HEK293T (cell line): ENCODE results near the gene ZNF385B.

Experiments
- CTCF ChIA-PET: fragments of 350-600 bp; formaldehyde crosslinking; extraction: SDS; loops from one replicate; lab custom pipeline; 2021; ENCODE audit warnings: antibody characterized with exemption, inconsistent platforms; lab: Yijun Ruan, JAX
- POLR2A ChIA-PET: fragments of 350-600 bp; formaldehyde crosslinking; extraction: SDS; loops from one replicate; lab custom pipeline; 2020; ENCODE audit warnings: antibody characterized with exemption, inconsistent platforms; lab: Yijun Ruan, JAX
- DNase-seq: peaks from one replicate; pipeline ENCODE4 v3.0.0; 2012; ENCODE audit warnings: mixed read lengths; ENCODE audit errors: extremely low spot score
- ARNT ChIP-seq: fragments of 450-650 bp; IDR thresholded peaks from 2 replicates; pipeline ENCODE4 v1.6.1; 2017; ENCODE audit warnings: mild to moderate bottlenecking
- BHLHE40 ChIP-seq: fragments of 450-650 bp; IDR thresholded peaks from 2 replicates; pipeline ENCODE4 v1.6.1; 2016; ENCODE audit warnings: mild to moderate bottlenecking, moderate library complexity, borderline replicate concordance
- CTBP1 ChIP-seq: fragments of 450-650 bp; IDR thresholded peaks from 2 replicates; pipeline ENCODE4 v1.6.1; 2016; ENCODE audit warnings: borderline replicate concordance
- ELF4 ChIP-seq: fragments of 450-650 bp; IDR thresholded peaks from 2 replicates; pipeline ENCODE4 v1.6.1; 2017; ENCODE audit warnings: antibody characterized with exemption
- FOXA1 ChIP-seq: fragments of 450-650 bp; IDR thresholded peaks from 2 replicates; pipeline ENCODE4 v1.6.1; 2016; ENCODE audit warnings: mild to moderate bottlenecking
- FOXK2 ChIP-seq: fragments of 450-650 bp; IDR thresholded peaks from 2 replicates; pipeline ENCODE4 v1.6.1; 2016; ENCODE audit warnings: mild to moderate bottlenecking
- FOXM1 ChIP-seq: fragments of 450-650 bp; IDR thresholded peaks from 2 replicates; pipeline ENCODE4 v1.6.1; 2017; ENCODE audit warnings: mild to moderate bottlenecking, borderline replicate concordance
- HDGF ChIP-seq: fragments of 450-650 bp; IDR thresholded peaks from 2 replicates; pipeline ENCODE4 v1.6.1; 2017; ENCODE audit warnings: antibody characterized with exemption, borderline replicate concordance
- L3MBTL2 ChIP-seq: fragments of 450-650 bp; conservative IDR thresholded peaks from 2 replicates; pipeline ENCODE4 v1.6.1; 2016; ENCODE audit warnings: mild to moderate bottlenecking
- LEF1 ChIP-seq: fragments of 450-650 bp; IDR thresholded peaks from 2 replicates; pipeline ENCODE4 v1.6.1; 2017; ENCODE audit warnings: mild to moderate bottlenecking, borderline replicate concordance
- NFRKB ChIP-seq: fragments of 450-650 bp; IDR thresholded peaks from 2 replicates; pipeline ENCODE4 v1.6.1; 2016; ENCODE audit warnings: mild to moderate bottlenecking, moderate library complexity
- SP1 ChIP-seq: fragments of 450-650 bp; IDR thresholded peaks from 2 replicates; pipeline ENCODE4 v1.6.1; 2017
- SUZ12 ChIP-seq: fragments of 450-650 bp; IDR thresholded peaks from 2 replicates; pipeline ENCODE4 v1.6.1; 2016; ENCODE audit warnings: mild to moderate bottlenecking
- TARDBP ChIP-seq: fragments of 450-650 bp; IDR thresholded peaks from 2 replicates; pipeline ENCODE4 v1.6.1; 2016
- ZNF384 ChIP-seq: fragments of 450-650 bp; IDR thresholded peaks from 2 replicates; pipeline ENCODE4 v1.6.1; 2016
- TF ChIP-seq, protein P1 (sequence below): fragments of 450-650 bp; IDR thresholded peaks from 2 replicates; pipeline ENCODE4 v1.6.1; 2016

ZNF385B gene

DNA sequence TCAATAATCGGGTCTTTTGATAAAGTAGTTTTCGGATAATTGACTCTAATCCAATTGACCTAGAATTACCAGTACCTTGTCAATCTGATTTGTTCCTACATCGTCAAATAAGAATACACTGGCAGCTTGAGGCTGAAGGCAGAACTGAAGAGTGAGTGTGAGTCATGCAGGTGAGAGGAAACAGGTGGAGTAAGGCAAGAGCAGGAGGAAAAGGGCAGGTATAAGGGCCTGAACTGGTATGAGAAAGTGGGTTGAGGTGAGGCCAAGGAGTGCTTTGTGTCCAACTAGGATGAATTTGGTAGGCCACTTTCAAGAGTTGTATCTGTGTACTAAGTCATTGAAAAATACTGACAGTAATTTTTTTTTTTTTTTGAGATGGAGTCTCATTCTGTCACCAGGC, 186.0 kb downstream of the ZNF385B start:
- ChIA-PET CTCF (no interaction called here), POLR2A (no interaction called here)
- DNase-seq, result no peak
- TF ChIP-seq TARDBP, result no peak
- no peak for TF ChIP-seq SUZ12
- no peak for TF ChIP-seq ARNT
- TF ChIP-seq FOXM1, result no peak
- TF ChIP-seq HDGF, result no peak
- no peak for TF ChIP-seq CTBP1
- no peak for TF ChIP-seq LEF1
- TF ChIP-seq, protein P1, sequence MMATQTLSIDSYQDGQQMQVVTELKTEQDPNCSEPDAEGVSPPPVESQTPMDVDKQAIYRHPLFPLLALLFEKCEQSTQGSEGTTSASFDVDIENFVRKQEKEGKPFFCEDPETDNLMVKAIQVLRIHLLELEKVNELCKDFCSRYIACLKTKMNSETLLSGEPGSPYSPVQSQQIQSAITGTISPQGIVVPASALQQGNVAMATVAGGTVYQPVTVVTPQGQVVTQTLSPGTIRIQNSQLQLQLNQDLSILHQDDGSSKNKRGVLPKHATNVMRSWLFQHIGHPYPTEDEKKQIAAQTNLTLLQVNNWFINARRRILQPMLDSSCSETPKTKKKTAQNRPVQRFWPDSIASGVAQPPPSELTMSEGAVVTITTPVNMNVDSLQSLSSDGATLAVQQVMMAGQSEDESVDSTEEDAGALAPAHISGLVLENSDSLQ, result no peak
- no peak for TF ChIP-seq SP1
- no peak for TF ChIP-seq FOXA1
- no peak for TF ChIP-seq BHLHE40
- no peak for TF ChIP-seq ELF4
- no peak for TF ChIP-seq NFRKB
- TF ChIP-seq ZNF384, result no peak
- TF ChIP-seq FOXK2, result no peak
- no peak for TF ChIP-seq L3MBTL2

DNA sequence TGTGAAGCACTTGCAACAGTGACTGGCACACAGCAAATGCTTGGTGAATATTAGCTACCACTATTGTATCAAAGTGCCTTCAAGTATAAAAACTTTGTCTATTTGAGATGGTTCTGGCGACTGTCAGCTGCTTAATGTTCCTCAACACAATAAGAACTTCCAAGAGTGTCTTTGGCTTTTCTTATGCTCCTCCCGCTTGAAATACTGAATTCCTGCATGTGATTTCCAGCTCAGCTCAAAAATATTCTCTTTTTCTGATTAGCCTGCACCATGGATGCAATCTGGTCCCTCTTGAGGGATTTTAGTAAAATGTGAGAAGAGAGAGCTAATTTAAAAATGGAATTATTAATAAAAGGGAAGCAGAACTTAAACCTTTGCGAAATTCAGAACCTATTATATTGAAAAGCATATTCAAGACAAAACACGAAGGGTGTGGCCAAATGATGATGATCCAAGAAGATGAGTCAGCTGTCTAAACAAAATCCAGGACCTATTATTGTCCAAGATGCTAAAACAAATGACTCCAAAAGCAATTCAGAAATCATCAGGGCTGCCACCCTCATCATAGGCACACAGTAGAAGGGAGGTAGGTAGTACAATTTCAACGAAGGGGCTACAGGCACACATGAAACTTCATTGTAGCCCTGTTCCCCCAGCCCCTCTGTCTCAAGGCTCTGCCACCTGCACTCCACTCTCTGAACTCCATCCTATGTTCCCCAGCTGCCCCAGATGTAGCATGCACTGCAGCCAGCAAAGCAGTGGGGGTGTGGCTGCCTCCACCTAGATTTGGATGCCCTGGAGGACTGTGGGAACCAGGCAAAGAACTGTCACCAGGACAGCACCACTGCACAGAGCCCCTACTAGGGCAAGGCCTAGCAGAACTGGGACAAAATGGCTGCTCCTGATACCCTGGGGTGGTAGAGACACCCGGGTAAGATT, 190.1 kb downstream of the ZNF385B start:
- DNase-seq, result no peak
- ChIA-PET POLR2A (no interaction called here), CTCF (no interaction called here)
- no peak for TF ChIP-seq BHLHE40
- no peak for TF ChIP-seq LEF1
- no peak for TF ChIP-seq HDGF
- no peak for TF ChIP-seq SP1

DNA sequence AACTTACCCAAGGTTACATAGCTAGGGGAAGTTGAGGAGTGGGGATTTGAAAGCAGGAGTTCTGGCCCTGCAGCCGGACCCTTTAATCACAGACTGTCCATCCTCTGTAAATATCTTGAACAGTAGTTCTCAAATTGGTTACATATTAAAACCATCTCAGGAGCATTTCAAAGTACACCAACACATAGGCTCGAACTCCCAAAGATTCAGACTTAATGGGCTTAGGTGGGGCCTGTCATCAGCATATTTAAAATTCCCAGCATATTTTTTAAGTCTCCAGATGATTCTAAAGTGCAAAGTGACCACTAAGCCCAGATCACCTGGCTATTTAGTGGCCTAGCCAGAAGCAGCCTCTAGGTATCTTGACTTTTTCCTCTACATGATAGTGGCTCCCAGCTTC, 192.2 kb downstream of the ZNF385B start:
- ChIA-PET CTCF (no interaction called here), POLR2A (no interaction called here)
- no peak for TF ChIP-seq ZNF384
- TF ChIP-seq L3MBTL2, result no peak
- no peak for TF ChIP-seq CTBP1
- TF ChIP-seq FOXA1, result no peak
- no peak for TF ChIP-seq ARNT
- TF ChIP-seq BHLHE40, result no peak

DNA sequence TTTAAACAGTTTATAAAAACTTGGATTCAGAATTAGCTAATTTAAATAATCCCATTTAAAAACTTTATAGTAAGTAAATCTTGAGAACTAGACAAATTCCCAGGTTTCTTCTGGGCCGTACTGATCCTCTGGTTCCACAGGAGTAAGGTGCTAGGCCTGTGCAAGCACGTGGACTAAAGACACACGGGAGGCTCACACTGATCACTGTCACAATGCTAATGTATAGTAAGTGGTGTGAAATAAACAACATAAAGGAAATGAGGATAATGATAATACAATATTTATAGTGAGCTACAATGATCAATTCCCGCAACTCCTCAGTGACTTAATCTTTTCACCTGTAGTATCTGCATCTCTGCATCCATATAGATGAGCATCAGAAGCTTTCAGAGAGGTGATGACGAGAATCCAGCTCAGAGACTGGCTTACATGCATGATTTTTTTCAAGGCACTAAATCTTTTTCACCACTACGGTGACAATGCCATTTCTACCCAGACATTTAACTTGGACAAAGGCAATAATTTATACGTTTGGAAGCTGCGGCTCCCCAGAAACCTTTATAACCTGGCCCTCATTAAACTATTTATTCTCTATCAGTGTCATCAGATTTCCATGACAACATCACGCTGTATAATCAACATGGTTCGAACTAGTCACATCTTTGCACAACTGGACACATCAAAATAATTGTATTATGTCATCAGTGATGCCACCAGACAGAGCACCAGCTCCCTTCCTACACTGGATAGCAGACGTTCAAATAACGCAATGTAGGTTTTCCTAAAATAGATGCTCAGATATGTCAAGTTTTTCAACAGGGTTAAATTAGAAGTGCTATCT, 196.2 kb downstream of the ZNF385B start:
- TF ChIP-seq BHLHE40 (no peak), SUZ12 (no peak), SP1 (no peak), HDGF (no peak), L3MBTL2 (no peak), FOXA1 (no peak), FOXM1 (no peak), ELF4 (no peak), ZNF384 (no peak), ARNT (no peak)
- CTCF ChIA-PET, result no interaction called here
- no peak for DNase-seq
- POLR2A ChIA-PET, result no interaction called here

More for the DNA sequence above, 192.2 kb downstream of the ZNF385B start:
- no peak for DNase-seq

DNA sequence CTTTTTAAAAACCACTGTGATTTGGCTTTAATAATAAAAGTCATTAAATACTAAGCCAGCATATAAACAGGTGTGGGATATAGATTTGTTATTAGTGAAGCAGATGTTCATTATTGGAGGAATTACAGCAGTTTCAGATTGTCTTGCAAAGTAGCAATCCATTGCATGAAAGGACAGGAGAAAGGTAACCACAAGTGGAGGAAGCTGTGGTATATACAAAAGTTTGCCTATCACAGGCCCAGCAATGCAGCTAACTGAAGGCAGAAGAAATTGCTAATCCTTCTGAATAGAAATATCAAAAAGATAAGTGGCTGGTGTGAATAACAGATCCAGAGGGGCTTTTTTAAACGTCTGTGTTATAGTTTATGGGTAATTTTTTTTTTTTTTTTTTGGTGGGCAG, 199.4 kb downstream of the ZNF385B start:
- CTCF ChIA-PET, result no interaction called here
- DNase-seq, result no peak
- no peak for TF ChIP-seq L3MBTL2
- no peak for TF ChIP-seq NFRKB
- TF ChIP-seq, protein P1, result no peak
- no peak for TF ChIP-seq SP1
- TF ChIP-seq FOXA1, result no peak
- no peak for TF ChIP-seq BHLHE40
- no peak for TF ChIP-seq FOXM1
- no peak for TF ChIP-seq TARDBP
- no peak for TF ChIP-seq CTBP1
- no peak for TF ChIP-seq FOXK2
- TF ChIP-seq ZNF384, result no peak
- TF ChIP-seq ELF4, result no peak
- no peak for TF ChIP-seq HDGF
- no peak for TF ChIP-seq LEF1
- TF ChIP-seq SUZ12, result no peak
- no peak for TF ChIP-seq ARNT
- POLR2A ChIA-PET, result no interaction called here

DNA sequence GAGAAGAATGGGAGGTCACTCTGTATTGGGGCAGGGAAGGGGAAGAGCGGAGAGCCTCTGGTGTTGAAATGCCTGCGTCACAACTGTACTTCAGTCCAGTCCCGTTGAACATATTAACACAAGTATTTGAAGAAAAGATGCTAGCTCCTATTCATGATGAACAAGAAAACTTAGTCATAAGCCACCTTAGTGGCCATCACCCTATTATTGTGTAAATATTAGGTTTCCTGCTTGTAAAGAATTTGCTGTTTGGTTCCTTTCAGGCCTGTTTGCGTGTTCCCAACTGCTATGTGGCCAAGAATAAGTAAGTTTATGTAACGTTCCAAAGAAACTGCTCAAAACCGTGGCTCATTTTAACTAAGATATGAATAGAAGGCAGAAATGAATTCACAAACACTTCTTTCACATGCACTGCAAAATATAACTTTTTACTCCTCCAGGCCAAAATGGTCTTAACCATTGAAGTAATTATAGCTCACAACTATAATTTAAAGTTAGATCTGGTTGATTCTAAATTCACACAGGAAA, 204.3 kb downstream of the ZNF385B start:
- CTCF ChIA-PET, result no interaction called here
- POLR2A ChIA-PET, result no interaction called here
- DNase-seq, result no peak
- TF ChIP-seq L3MBTL2, result no peak
- TF ChIP-seq FOXA1, result no peak
- TF ChIP-seq FOXK2, result no peak
- TF ChIP-seq HDGF, result no peak
- no peak for TF ChIP-seq ARNT
- TF ChIP-seq ELF4, result no peak
